Erythroblast (primary cell): ENCODE measurements around the gene REEP5.

Experiments used
- GATA1 ChIP-seq: IDR thresholded peaks from 2 replicates; pipeline ENCODE4 v1.6.1; 2011; ENCODE audit warnings: low read depth, mild to moderate bottlenecking, control low read depth, low read length, moderate library complexity
- POLR2A ChIP-seq: IDR thresholded peaks from 2 replicates; pipeline ENCODE4 v1.6.1; 2011; ENCODE audit warnings: mild to moderate bottlenecking, low read length

- TF ChIP-seq POLR2A = no peak
- TF ChIP-seq GATA1 = no peak
Observed at GRCh38 chr5:112908854-112909253, 13.2 kb downstream of the REEP5 start.
